B cell (primary cell): Measurements from ENCODE around the gene SIK3. TPM values are rescaled to one million over a fixed set of nuclear protein-coding genes. Genes with fewer than 3 reads are reported as not detected.

ENCODE experiments used
- ATAC-seq: fragments of 200-7000 bp; cut with Tn5 transposase; one replicate; pipeline ENCODE4 v1.10.0; 2021; ENCODE audit warnings: low read depth, mild to moderate bottlenecking, moderate number of reproducible peaks, moderate library complexity
- CTCF ChIA-PET: fragments of 350-600 bp; sonication (Branson Sonifier 250); formaldehyde crosslinking; loops from one replicate; lab custom pipeline; 2021; ENCODE audit warnings: antibody characterized with exemption, inconsistent platforms; lab: Charles Lee
- POLR2A ChIA-PET: fragments of 350-600 bp; sonication (Branson Sonifier 250); formaldehyde crosslinking; loops from one replicate; lab custom pipeline; 2021; ENCODE audit warnings: antibody characterized with exemption; lab: Charles Lee
- DNase-seq: peaks from one replicate; pipeline ENCODE4 v3.0.0; 2013
- H2AFZ ChIP-seq: 2 replicates; pipeline ENCODE4 v1.6.1; 2012; ENCODE audit warnings: mild to moderate bottlenecking, low read depth, low read length; ENCODE audit not compliant: insufficient read depth, poor library complexity, severe bottlenecking
- H3K27ac ChIP-seq, 2 donors: 1 replicate in 1 of 2; 2 replicates in 1 of 2; pipeline ENCODE4 v1.5.1; 2012 to 2013; ENCODE audit warnings: low read length in 2 of 2, mild to moderate bottlenecking in 2 of 2, moderate library complexity in 1 of 2
- H3K27me3 ChIP-seq, 4 experiments: fragments of 200-600 bp in 1 of 4; sonication (generic) in 1 of 4; replicated peaks in 1 of 4; 1 replicate in 2 of 4; 2 replicates in 2 of 4; pipeline versions ENCODE4 v1.6.1 to v1.7.0; 2013 to 2016; ENCODE audit warnings: low read length in 3 of 4, mild to moderate bottlenecking in 2 of 4, mixed read lengths in 1 of 4, moderate library complexity in 1 of 4; ENCODE audit not compliant: insufficient read depth in 4 of 4, control insufficient read depth in 3 of 4; ENCODE audit errors: control extremely low read depth in 1 of 4
- H3K36me3 ChIP-seq, 2 experiments: replicated peaks in 1 of 2; 1 replicate in 1 of 2; 2 replicates in 1 of 2; pipeline versions ENCODE4 v1.6.1 to v1.7.1; 2013; ENCODE audit warnings: low read length in 1 of 2; ENCODE audit not compliant: insufficient read depth in 2 of 2, control insufficient read depth in 1 of 2; ENCODE audit errors: control extremely low read depth in 1 of 2, extremely low read depth in 1 of 2
- H3K4me1 ChIP-seq, 2 donors: fragments of 200-600 bp in 1 of 2; sonication (generic) in 1 of 2; 1 replicate in 1 of 2; 2 replicates in 1 of 2; pipeline versions ENCODE4 v1.5.1 to v1.6.1; 2013 to 2017; ENCODE audit warnings: low read length in 2 of 2; ENCODE audit not compliant: control insufficient read depth in 2 of 2, insufficient read depth in 2 of 2
- H3K4me2 ChIP-seq: replicated peaks from 2 replicates; pipeline ENCODE3; 2012; ENCODE audit warnings: mild to moderate bottlenecking, low read depth, low read length; ENCODE audit not compliant: poor library complexity, severe bottlenecking
- H3K4me3 ChIP-seq, 5 experiments: fragments of 200-600 bp in 1 of 5; sonication (generic) in 1 of 5; 1 replicate in 3 of 5; 2 replicates in 2 of 5; pipeline versions ENCODE4 v1.5.1 to v1.7.0; 2011 to 2016; ENCODE audit warnings: low read length in 4 of 5, mild to moderate bottlenecking in 4 of 5, low read depth in 2 of 5, control low read depth in 1 of 5, moderate library complexity in 1 of 5; ENCODE audit not compliant: insufficient read depth in 1 of 5; ENCODE audit errors: control extremely low read depth in 1 of 5, extremely low read depth in 1 of 5
- H3K79me2 ChIP-seq: fragments of 200-600 bp; sonication (generic); one replicate; pipeline ENCODE4 v1.6.0; 2016; ENCODE audit warnings: low read length; ENCODE audit not compliant: control insufficient read depth, insufficient read depth
- H3K9ac ChIP-seq: fragments of 200-600 bp; sonication (generic); 2 replicates; pipeline ENCODE4 v1.6.1; 2017; ENCODE audit warnings: mild to moderate bottlenecking, low read length, moderate library complexity
- H3K9me3 ChIP-seq, 3 donors: one replicate each; pipeline versions ENCODE4 v1.6.1 to v1.7.1; 2013; ENCODE audit warnings: low read length in 2 of 3; ENCODE audit not compliant: control insufficient read depth in 2 of 3, insufficient read depth in 1 of 3; ENCODE audit errors: control extremely low read depth in 1 of 3
- H4K20me1 ChIP-seq: 2 replicates; pipeline ENCODE4 v1.6.0; 2012; ENCODE audit warnings: mild to moderate bottlenecking, low read length; ENCODE audit not compliant: insufficient read depth, control insufficient read depth, poor library complexity, severe bottlenecking
- H3K27ac Mint-ChIP-seq: one replicate; pipeline ENCODE4 v1.8.0; 2021; ENCODE audit warnings: mixed read lengths
- H3K27me3 Mint-ChIP-seq: one replicate; pipeline ENCODE4 v1.8.0; 2021; ENCODE audit warnings: mixed read lengths
- H3K4me1 Mint-ChIP-seq: one replicate; pipeline ENCODE4 v1.8.0; 2021; ENCODE audit warnings: mixed read lengths
- H3K4me3 Mint-ChIP-seq: one replicate; pipeline ENCODE4 v1.8.0; 2021; ENCODE audit warnings: mixed read lengths
- H3K9me3 Mint-ChIP-seq: one replicate; pipeline ENCODE4 v1.8.0; 2022; ENCODE audit warnings: mixed read lengths; ENCODE audit not compliant: insufficient read depth
- EZH2 ChIP-seq: IDR thresholded peaks from 2 replicates; pipeline ENCODE4 v1.6.1; 2012; ENCODE audit warnings: borderline replicate concordance, low read depth, mild to moderate bottlenecking, moderate library complexity, low read length; ENCODE audit not compliant: insufficient read depth, poor library complexity, severe bottlenecking
- WGBS: methylation state at CpG from one replicate; pipeline ENCODE4 v1.1.5; 2013; ENCODE audit warnings: missing lambda C conversion rate; ENCODE audit not compliant: insufficient coverage; 5-methylcytosine and 5-hydroxymethylcytosine counted together
- intact Hi-C: fragments of 100-400 bp; cut with micrococcal nuclease; formaldehyde crosslinking; loops from one replicate; pipeline ENCODE4 v1.10.0; 2022
- polyA plus RNA-seq: library from polyadenylated mRNA; depleted of rRNA; stranded (reverse); fragments of >200 nt; gene quantifications from 2 replicates; pipeline ENCODE4 v1.2.3, GENCODE V29; 2012
- total RNA-seq, 2 donors: library from RNA; stranded (reverse); fragments of 120-200 nt in 1 of 2; gene quantifications; 1 replicate in 1 of 2; 2 replicates in 1 of 2; pipeline versions ENCODE4 v1.2.3 to v1.2.4, GENCODE V29; 2013 to 2022
- TF ChIP-seq, protein P1 (sequence below): fragments of 200-600 bp; IDR thresholded peaks from one replicate; pipeline ENCODE4 v1.8.0; 2022; ENCODE audit warnings: antibody characterized with exemption, mild to moderate bottlenecking

Gene SIK3
- total and polyA plus RNA-seq, 2 donors (not counting 1 experiment from before 2014, with no cell fraction given) = 36.5 to 180 TPM

DNA sequence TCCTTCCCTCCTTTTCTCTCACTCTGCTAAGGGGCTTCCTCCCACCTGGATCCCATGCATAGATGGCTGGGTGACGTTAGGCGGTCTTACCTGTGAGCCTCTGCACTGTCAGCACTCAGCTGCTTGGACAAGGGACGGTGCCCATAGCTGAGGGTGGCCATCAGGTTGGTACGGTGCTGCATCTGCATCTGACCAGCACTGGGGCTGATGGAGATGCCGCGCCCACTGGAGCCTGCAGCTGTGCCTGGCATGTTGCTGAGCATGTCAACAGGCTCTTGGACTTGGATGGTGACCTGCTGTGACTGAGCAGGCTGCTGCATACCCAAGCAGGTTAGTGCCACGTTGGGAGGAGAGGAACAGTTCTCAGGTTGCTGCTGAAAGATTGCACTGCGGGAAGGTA, 239.1 kb downstream of the SIK3 start:
- POLR2A ChIA-PET = no interaction called here

DNA sequence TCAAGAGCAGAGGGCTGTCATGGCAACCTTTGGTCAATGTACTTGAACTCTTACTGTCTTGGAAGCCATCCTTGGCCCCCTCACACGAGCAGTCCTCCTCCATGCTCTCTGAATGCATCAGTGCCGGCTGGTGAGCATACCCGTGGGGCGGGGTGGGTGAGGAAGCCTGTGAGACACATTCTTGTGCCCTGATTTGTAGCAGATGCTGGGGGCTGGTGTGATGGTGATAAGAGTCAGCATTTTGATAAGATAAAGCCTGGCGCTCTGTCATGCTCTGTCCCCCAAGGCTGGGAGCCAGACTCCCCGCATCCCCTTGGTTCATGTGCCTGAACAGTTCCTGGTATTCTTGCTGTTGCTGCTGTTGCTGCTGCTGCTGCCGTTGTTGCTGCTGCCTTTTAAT, 240.3 kb downstream of the SIK3 start:
- ATAC-seq = no peak

More for the DNA sequence above, 239.1 kb downstream of the SIK3 start:
- Histone ChIP-seq H3K9ac (no peak overlapping the region), H2AFZ (no peak overlapping the region), H3K27ac (no peak overlapping the region), H3K4me3 (no peak overlapping the region), H3K79me2 (peaks cover under 1% of the 10 kb centered on the region), H3K27me3 (no peaks in the 10 kb centered on the region), H3K36me3 (peaks cover 2 to 76% of the 10 kb centered on the region in 2 experiments), H4K20me1 (peaks cover 32% of the 10 kb centered on the region), H3K9me3 (no peaks in the 10 kb centered on the region), H3K4me1 (peaks cover 5 to 12% of the 10 kb centered on the region in 2 donors), H3K4me2 (no peak overlapping the region)
- no peak for DNase-seq
- no peak for TF ChIP-seq EZH2
- TF ChIP-seq, protein P1, sequence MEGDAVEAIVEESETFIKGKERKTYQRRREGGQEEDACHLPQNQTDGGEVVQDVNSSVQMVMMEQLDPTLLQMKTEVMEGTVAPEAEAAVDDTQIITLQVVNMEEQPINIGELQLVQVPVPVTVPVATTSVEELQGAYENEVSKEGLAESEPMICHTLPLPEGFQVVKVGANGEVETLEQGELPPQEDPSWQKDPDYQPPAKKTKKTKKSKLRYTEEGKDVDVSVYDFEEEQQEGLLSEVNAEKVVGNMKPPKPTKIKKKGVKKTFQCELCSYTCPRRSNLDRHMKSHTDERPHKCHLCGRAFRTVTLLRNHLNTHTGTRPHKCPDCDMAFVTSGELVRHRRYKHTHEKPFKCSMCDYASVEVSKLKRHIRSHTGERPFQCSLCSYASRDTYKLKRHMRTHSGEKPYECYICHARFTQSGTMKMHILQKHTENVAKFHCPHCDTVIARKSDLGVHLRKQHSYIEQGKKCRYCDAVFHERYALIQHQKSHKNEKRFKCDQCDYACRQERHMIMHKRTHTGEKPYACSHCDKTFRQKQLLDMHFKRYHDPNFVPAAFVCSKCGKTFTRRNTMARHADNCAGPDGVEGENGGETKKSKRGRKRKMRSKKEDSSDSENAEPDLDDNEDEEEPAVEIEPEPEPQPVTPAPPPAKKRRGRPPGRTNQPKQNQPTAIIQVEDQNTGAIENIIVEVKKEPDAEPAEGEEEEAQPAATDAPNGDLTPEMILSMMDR = no peak
- no peak overlapping the region for H3K4me3 Mint-ChIP-seq
- 97% methylated on average over 8 of the region's 8 CpGs for WGBS
- no peaks in the 10 kb centered on the region for H3K27me3 Mint-ChIP-seq
- H3K9me3 Mint-ChIP-seq = no peaks in the 10 kb centered on the region
- CTCF ChIA-PET = interaction anchor here (1.0 to 1.9 kb wide), 2 partner anchors 19 to 23 kb away, joined by 3 to 4 read pairs; no protein-coding TSS in a partner anchor
- intact Hi-C loops = no loop called here
- peaks cover 14% of the 10 kb centered on the region for H3K4me1 Mint-ChIP-seq
- no peak for ATAC-seq
- no peak overlapping the region for H3K27ac Mint-ChIP-seq

More for the DNA sequence above, 240.3 kb downstream of the SIK3 start:
- Histone ChIP-seq H3K4me3 (no peak overlapping the region), H3K9ac (no peak overlapping the region), H3K4me1 (peaks cover 17 to 25% of the 10 kb centered on the region in 2 donors), H3K4me2 (no peak overlapping the region), H3K9me3 (no peaks in the 10 kb centered on the region), H2AFZ (no peak overlapping the region), H3K27me3 (no peaks in the 10 kb centered on the region), H3K79me2 (peaks cover 13% of the 10 kb centered on the region), H3K27ac (no peak overlapping the region), H3K36me3 (peaks cover 2 to 64% of the 10 kb centered on the region in 2 experiments), H4K20me1 (peaks cover 44% of the 10 kb centered on the region)
- Mint-ChIP-seq H3K27ac (no peak overlapping the region), H3K9me3 (no peaks in the 10 kb centered on the region), H3K4me3 (no peak overlapping the region), H3K27me3 (no peaks in the 10 kb centered on the region), H3K4me1 (peaks cover 27% of the 10 kb centered on the region)
- intact Hi-C loops = no loop called here
- ChIA-PET CTCF (interaction anchor here (1.9 kb wide), 1 partner anchor 22 kb away, joined by 4 read pairs; no protein-coding TSS in a partner anchor), POLR2A (no interaction called here)
- TF ChIP-seq EZH2 = no peak
- TF ChIP-seq, protein P1 = no peak
- DNase-seq = no peak
- WGBS = 97% methylated on average over 7 of the region's 7 CpGs
